A549 (cell line): ENCODE results near the gene BRAT1.

Experiments used
- BHLHE40 ChIP-seq: IDR thresholded peaks from 2 replicates; pipeline ENCODE4 v1.6.1; 2012; ENCODE audit warnings: low read depth, low read length, inconsistent platforms
- EP300 ChIP-seq, 2 experiments: fragments of >200 bp; sonication (Bioruptor Twin); formaldehyde crosslinking; IDR thresholded peaks; 2 replicates in 1 of 2; 3 replicates in 1 of 2; pipeline ENCODE4 v1.6.1; 2016 to 2017
- GATA3 ChIP-seq: IDR thresholded peaks from 2 replicates; pipeline ENCODE4 v1.6.1; 2012; ENCODE audit warnings: borderline replicate concordance
- HDAC2 ChIP-seq: fragments of 200-600 bp; sonication (generic); IDR thresholded peaks from 2 replicates; pipeline ENCODE4 v1.6.1; 2016
- KDM1A ChIP-seq: fragments of 200-600 bp; sonication (generic); IDR thresholded peaks from 2 replicates; pipeline ENCODE4 v1.6.1; 2016; ENCODE audit warnings: low read depth, mild to moderate bottlenecking
- POLR2A ChIP-seq: IDR thresholded peaks from 2 replicates; pipeline ENCODE4 v1.6.1; 2012; ENCODE audit warnings: mild to moderate bottlenecking, low read length
- RCOR1 ChIP-seq: fragments of 150-350 bp; IDR thresholded peaks from 2 replicates; pipeline ENCODE4 v1.6.1; 2014; ENCODE audit warnings: antibody characterized with exemption, low read length, low read depth
- REST ChIP-seq: fragments of 200-600 bp; sonication (generic); IDR thresholded peaks from 2 replicates; pipeline ENCODE4 v1.6.1; 2016; ENCODE audit warnings: antibody characterized with exemption, mild to moderate bottlenecking, moderate library complexity
- USF2 ChIP-seq: fragments of 450-650 bp; IDR thresholded peaks from 2 replicates; pipeline ENCODE4 v1.6.1; 2014; ENCODE audit warnings: antibody characterized with exemption
- TF ChIP-seq, protein P1 (sequence below): fragments of >200 bp; sonication (Bioruptor Twin); formaldehyde crosslinking; IDR thresholded peaks from 3 replicates; pipeline ENCODE4 v1.5.1; 2016
- TF ChIP-seq, protein P2 (sequence below): fragments of 250-450 bp; sonication (Bioruptor Pico); IDR thresholded peaks from 2 replicates; pipeline ENCODE4 v1.5.0; 2021; ENCODE audit warnings: mild to moderate bottlenecking, moderate library complexity, borderline replicate concordance

- TF ChIP-seq KDM1A: no peak
- no peak for TF ChIP-seq POLR2A
- no peak for TF ChIP-seq BHLHE40
- TF ChIP-seq GATA3: no peak
- TF ChIP-seq, protein P1, sequence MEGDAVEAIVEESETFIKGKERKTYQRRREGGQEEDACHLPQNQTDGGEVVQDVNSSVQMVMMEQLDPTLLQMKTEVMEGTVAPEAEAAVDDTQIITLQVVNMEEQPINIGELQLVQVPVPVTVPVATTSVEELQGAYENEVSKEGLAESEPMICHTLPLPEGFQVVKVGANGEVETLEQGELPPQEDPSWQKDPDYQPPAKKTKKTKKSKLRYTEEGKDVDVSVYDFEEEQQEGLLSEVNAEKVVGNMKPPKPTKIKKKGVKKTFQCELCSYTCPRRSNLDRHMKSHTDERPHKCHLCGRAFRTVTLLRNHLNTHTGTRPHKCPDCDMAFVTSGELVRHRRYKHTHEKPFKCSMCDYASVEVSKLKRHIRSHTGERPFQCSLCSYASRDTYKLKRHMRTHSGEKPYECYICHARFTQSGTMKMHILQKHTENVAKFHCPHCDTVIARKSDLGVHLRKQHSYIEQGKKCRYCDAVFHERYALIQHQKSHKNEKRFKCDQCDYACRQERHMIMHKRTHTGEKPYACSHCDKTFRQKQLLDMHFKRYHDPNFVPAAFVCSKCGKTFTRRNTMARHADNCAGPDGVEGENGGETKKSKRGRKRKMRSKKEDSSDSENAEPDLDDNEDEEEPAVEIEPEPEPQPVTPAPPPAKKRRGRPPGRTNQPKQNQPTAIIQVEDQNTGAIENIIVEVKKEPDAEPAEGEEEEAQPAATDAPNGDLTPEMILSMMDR: no peak
- TF ChIP-seq HDAC2: no peak
- TF ChIP-seq EP300 (IDR thresholded peaks at IDR 0.05): no peak
- TF ChIP-seq, protein P2, sequence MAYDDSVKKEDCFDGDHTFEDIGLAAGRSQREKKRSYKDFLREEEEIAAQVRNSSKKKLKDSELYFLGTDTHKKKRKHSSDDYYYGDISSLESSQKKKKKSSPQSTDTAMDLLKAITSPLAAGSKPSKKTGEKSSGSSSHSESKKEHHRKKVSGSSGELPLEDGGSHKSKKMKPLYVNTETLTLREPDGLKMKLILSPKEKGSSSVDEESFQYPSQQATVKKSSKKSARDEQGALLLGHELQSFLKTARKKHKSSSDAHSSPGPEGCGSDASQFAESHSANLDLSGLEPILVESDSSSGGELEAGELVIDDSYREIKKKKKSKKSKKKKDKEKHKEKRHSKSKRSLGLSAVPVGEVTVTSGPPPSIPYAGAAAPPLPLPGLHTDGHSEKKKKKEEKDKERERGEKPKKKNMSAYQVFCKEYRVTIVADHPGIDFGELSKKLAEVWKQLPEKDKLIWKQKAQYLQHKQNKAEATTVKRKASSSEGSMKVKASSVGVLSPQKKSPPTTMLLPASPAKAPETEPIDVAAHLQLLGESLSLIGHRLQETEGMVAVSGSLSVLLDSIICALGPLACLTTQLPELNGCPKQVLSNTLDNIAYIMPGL (CRISPR knock-in tag): no peak
- TF ChIP-seq USF2: no peak
- TF ChIP-seq RCOR1: no peak
- no peak for TF ChIP-seq REST
Observed at GRCh38 chr7:2499719-2500430, 55.4 kb downstream of the BRAT1 start.
